HL-60 (cell line): ENCODE data around the gene MAP4K4.

ENCODE experiments used
- CTCF ChIP-seq: IDR thresholded peaks from one replicate; pipeline ENCODE4 v1.5.1; 2011; ENCODE audit warnings: low read length, control low read depth, inconsistent platforms; ENCODE audit not compliant: insufficient read depth
- POLR2AphosphoS5 ChIP-seq: IDR thresholded peaks from 2 replicates; pipeline ENCODE4 v1.6.1; 2012; ENCODE audit warnings: low read depth

- no peak for TF ChIP-seq POLR2AphosphoS5
- TF ChIP-seq CTCF, result no peak
Measured at GRCh38 chr2:101860782-101861181, 163.3 kb downstream of the MAP4K4 start.
